ENCODE measurements around the gene TP53TG5. TPM values are rescaled to one million over a fixed set of nuclear protein-coding genes. Genes with fewer than 3 reads are reported as not detected.

The TP53TG5 gene
- total RNA-seq, 1 donor from 2014 or later = not detected

DNA sequence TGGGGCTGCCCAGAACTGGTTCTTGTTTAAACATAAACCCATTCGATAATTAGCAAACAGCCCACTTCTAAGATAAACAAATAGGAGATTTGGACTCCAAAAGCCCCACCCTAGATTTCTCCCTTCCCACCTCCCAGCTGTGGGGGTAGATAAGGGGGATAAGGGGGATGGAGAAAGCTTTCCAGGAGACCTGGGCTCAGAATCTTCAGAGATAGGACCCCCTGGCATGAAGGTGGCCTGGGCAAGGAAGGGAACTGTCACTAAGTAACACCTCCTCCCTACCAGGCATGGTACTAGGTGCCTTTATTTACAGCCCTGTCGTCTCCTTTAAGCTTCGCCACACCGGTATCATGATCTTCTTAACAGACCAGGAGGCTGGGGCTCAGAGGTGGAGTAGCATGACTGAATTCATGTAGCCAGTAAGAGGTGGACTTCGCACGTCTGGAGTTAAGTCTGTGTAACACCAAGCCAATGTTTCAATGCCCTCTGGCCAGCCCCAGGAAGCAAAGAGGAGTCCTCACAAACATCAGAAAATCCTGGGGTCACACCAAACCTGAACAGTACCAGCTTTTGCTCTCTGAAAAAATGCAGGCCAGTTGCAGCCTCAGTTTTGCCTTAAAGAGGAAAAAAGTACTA lies 34.5 kb downstream of the TP53TG5 start:
- Histone ChIP-seq H2AFZ (ENCODE audit: low read depth, low read length) (no peak overlapping the region), H3K27ac (ENCODE audit: low read depth, low read length) (peak overlapping the region; percentile 93), H3K4me1 (ENCODE audit: insufficient read depth, low read length) (peaks cover 75% of the 10 kb centered on the region), H4K20me1 (ENCODE audit: insufficient read depth, low read length) (peaks cover 53% of the 10 kb centered on the region), H3K9me3 (ENCODE audit: insufficient read depth, low read depth, low read length) (no peaks in the 10 kb centered on the region), H3K9ac (ENCODE audit: low read length) (peak overlapping the region; percentile 99), H3K27me3 (ENCODE audit: insufficient read depth, low read length) (no peaks in the 10 kb centered on the region), H3K4me3 (ENCODE audit: insufficient read depth, low read depth, low read length) (peak overlapping the region; percentile 43), H3K4me2 (ENCODE audit: low read length) (peak overlapping the region; percentile 95), H3K79me2 (ENCODE audit: insufficient read depth, low read length) (peaks cover 95% of the 10 kb centered on the region), H3K36me3 (ENCODE audit: insufficient read depth, low read length) (peaks cover 8% of the 10 kb centered on the region)
- Mint-ChIP-seq H3K36me3 (ENCODE audit: low read depth, unreplicated experiment) (peaks cover 4% of the 10 kb centered on the region), H3K9me3 (ENCODE audit: unreplicated experiment) (no peaks in the 10 kb centered on the region), H3K27ac (ENCODE audit: unreplicated experiment) (peak overlapping the region; percentile 89), H3K4me3 (ENCODE audit: unreplicated experiment) (peak overlapping the region; percentile 73), H3K27me3 (ENCODE audit: low read depth, unreplicated experiment) (no peaks in the 10 kb centered on the region), H3K4me1 (ENCODE audit: low read depth, unreplicated experiment) (peaks cover 69% of the 10 kb centered on the region)
- TF ChIP-seq, protein P1, sequence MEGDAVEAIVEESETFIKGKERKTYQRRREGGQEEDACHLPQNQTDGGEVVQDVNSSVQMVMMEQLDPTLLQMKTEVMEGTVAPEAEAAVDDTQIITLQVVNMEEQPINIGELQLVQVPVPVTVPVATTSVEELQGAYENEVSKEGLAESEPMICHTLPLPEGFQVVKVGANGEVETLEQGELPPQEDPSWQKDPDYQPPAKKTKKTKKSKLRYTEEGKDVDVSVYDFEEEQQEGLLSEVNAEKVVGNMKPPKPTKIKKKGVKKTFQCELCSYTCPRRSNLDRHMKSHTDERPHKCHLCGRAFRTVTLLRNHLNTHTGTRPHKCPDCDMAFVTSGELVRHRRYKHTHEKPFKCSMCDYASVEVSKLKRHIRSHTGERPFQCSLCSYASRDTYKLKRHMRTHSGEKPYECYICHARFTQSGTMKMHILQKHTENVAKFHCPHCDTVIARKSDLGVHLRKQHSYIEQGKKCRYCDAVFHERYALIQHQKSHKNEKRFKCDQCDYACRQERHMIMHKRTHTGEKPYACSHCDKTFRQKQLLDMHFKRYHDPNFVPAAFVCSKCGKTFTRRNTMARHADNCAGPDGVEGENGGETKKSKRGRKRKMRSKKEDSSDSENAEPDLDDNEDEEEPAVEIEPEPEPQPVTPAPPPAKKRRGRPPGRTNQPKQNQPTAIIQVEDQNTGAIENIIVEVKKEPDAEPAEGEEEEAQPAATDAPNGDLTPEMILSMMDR (IDR thresholded peaks at IDR 0.05; ENCODE audit: insufficient read depth, low read depth, low read length) = no peak
- TF ChIP-seq EZH2 (IDR thresholded peaks at IDR 0.05; ENCODE audit: insufficient read depth, low read length) = no peak
- FAIRE-seq (no peak), DNase-seq (ENCODE audit: low read depth) (no peak)

DNA sequence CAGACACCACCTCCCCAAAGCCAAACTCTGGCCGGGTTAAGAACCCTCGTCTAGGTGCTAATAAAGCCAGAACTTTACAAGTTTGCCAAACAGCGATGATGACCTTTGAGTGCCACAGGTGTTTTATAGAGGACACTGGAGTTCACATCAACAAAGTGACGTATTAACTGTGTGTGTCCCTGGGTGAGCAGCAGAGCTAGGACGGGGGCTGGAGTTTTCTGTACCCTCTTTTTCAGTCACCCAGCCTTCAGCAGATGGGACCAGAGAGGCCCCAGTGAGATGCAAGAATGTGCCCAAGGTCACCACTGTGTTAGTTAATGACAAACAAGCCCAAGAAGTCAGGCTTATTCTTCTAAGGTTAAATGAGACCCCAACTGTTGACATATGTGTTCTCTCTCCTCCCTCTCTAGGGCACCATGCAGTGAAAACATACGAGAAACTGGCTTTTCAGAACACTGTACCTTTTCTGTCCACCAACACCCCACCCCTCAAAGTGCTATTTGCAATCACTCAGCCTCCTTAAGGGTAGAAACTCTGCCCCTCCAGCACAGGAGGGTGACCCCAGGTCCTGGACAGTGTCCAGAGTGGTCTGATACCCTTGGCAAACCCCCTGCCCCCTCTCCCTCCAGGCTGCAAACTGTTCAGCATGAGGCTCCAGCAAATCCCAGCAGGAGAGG lies 35.1 kb downstream of the TP53TG5 start:
- H3K4me1 ChIP-seq (ENCODE audit: insufficient read depth, low read length) = peaks cover 79% of the 10 kb centered on the region
- Mint-ChIP-seq H3K4me1 (ENCODE audit: low read depth, unreplicated experiment) (peaks cover 76% of the 10 kb centered on the region), H3K9me3 (ENCODE audit: unreplicated experiment) (no peaks in the 10 kb centered on the region), H3K36me3 (ENCODE audit: low read depth, unreplicated experiment) (peaks cover 4% of the 10 kb centered on the region), H3K27me3 (ENCODE audit: low read depth, unreplicated experiment) (no peaks in the 10 kb centered on the region), H3K27ac (ENCODE audit: unreplicated experiment) (peak overlapping the region; percentile 89), H3K4me3 (ENCODE audit: unreplicated experiment) (peak overlapping the region; percentile 77)
- DNase-seq (ENCODE audit: low read depth) (no peak), FAIRE-seq (no peak)
- H2AFZ ChIP-seq (ENCODE audit: low read depth, low read length) = no peak overlapping the region
- H3K9ac ChIP-seq (ENCODE audit: low read length) = peak overlapping the region; percentile 99
- peaks cover 8% of the 10 kb centered on the region for H3K36me3 ChIP-seq (ENCODE audit: insufficient read depth, low read length)
- TF ChIP-seq, protein P1 (IDR thresholded peaks at IDR 0.05; ENCODE audit: insufficient read depth, low read depth, low read length) = no peak
- TF ChIP-seq EZH2 (IDR thresholded peaks at IDR 0.05; ENCODE audit: insufficient read depth, low read length) = no peak
- H3K4me2 ChIP-seq (ENCODE audit: low read length) = peak overlapping the region; percentile 95
- no peaks in the 10 kb centered on the region for H3K9me3 ChIP-seq (ENCODE audit: insufficient read depth, low read depth, low read length)
- H3K79me2 ChIP-seq (ENCODE audit: insufficient read depth, low read length) = peaks cover 100% of the 10 kb centered on the region
- peak overlapping the region; percentile 93 for H3K27ac ChIP-seq (ENCODE audit: low read depth, low read length)
- H3K4me3 ChIP-seq (ENCODE audit: insufficient read depth, low read depth, low read length) = peak overlapping the region; percentile 43
- peaks cover 53% of the 10 kb centered on the region for H4K20me1 ChIP-seq (ENCODE audit: insufficient read depth, low read length)
- H3K27me3 ChIP-seq (ENCODE audit: insufficient read depth, low read length) = no peaks in the 10 kb centered on the region
